Measurements from ENCODE around the gene RAD9A.

Gene RAD9A

GRCh38 chr11:67412495-67413179, 20.9 kb downstream of the RAD9A start:
- H3K4me3 ChIP-seq (replicated peaks; ENCODE audit: low read depth, low read length), result no peak overlapping the region
- TF ChIP-seq CTCF (IDR thresholded peaks at IDR 0.05; ENCODE audit: low read length, missing control alignments), result no peak
- no peak for DNase-seq (ENCODE audit: low read depth)

GRCh38 chr11:67413266-67413849, 21.6 kb downstream of the RAD9A start:
- DNase-seq (ENCODE audit: low read depth), result no peak
- no peak overlapping the region for H3K4me3 ChIP-seq (replicated peaks; ENCODE audit: low read depth, low read length)
- TF ChIP-seq CTCF (IDR thresholded peaks at IDR 0.05; ENCODE audit: low read length, missing control alignments), result no peak

- TF ChIP-seq CTCF (IDR thresholded peaks at IDR 0.05; ENCODE audit: low read length, missing control alignments), result no peak
- no peak for DNase-seq (ENCODE audit: low read depth)
- H3K4me3 ChIP-seq (replicated peaks; ENCODE audit: low read depth, low read length), result peak within 1 kb of the TSS; percentile 14
Measured at GRCh38 chr11:67415501-67416304, 23.9 kb downstream of the RAD9A start, which contains the start of gene CARNS1. CARNS1 (plus strand) TSS chr11:67415678; CDS start chr11:67416200, 522 bp downstream.

- no peak overlapping the region for H3K4me3 ChIP-seq (replicated peaks; ENCODE audit: low read depth, low read length)
- DNase-seq (ENCODE audit: low read depth), result peak; percentile 41
- TF ChIP-seq CTCF (IDR thresholded peaks at IDR 0.05; ENCODE audit: low read length, missing control alignments), result no peak
Measured at GRCh38 chr11:67416416-67417335, 24.9 kb downstream of the RAD9A start.

- DNase-seq (ENCODE audit: low read depth), result no peak
- no peak overlapping the region for H3K4me3 ChIP-seq (replicated peaks; ENCODE audit: low read depth, low read length)
- TF ChIP-seq CTCF (IDR thresholded peaks at IDR 0.05; ENCODE audit: low read length, missing control alignments), result no peak
Measured at GRCh38 chr11:67417425-67417824, 25.6 kb downstream of the RAD9A start.

Measured in fibroblast of pulmonary artery (primary cell).